OCI-LY1 (cell line): ENCODE results near the gene PTGDR.

Source experiments
- H2AFZ ChIP-seq: fragments of 200-600 bp; sonication (generic), shearing (Covaris generic); 2 replicates; pipeline ENCODE4 v1.6.0; 2014; ENCODE audit warnings: antibody characterized with exemption, mild to moderate bottlenecking, low read length
- H3F3A ChIP-seq: fragments of 200-600 bp; sonication (generic), shearing (Covaris generic); 2 replicates; pipeline ENCODE4 v1.6.0; 2014; ENCODE audit warnings: mild to moderate bottlenecking, antibody characterized with exemption, low read length, moderate library complexity; ENCODE audit not compliant: insufficient read depth
- H3K27ac ChIP-seq: fragments of 200-600 bp; sonication (generic); 2 replicates; pipeline ENCODE4 v1.5.1; 2014; ENCODE audit warnings: low read length, mixed run types, mild to moderate bottlenecking, low read depth; ENCODE audit not compliant: poor library complexity, severe bottlenecking
- H3K27me3 ChIP-seq: fragments of 200-600 bp; sonication (generic); 2 replicates; pipeline ENCODE4 v1.6.0; 2014; ENCODE audit warnings: antibody characterized with exemption, mild to moderate bottlenecking, low read length, moderate library complexity; ENCODE audit not compliant: insufficient read depth
- H3K36me3 ChIP-seq: fragments of 200-600 bp; sonication (generic); 2 replicates; pipeline ENCODE4 v1.6.1; 2014; ENCODE audit warnings: mild to moderate bottlenecking, antibody characterized with exemption, low read length, moderate library complexity, mixed read lengths; ENCODE audit not compliant: insufficient read depth
- H3K4me1 ChIP-seq: fragments of 200-600 bp; sonication (generic); 2 replicates; pipeline ENCODE4 v1.5.1; 2014; ENCODE audit warnings: mild to moderate bottlenecking, low read length, moderate library complexity; ENCODE audit not compliant: insufficient read depth, severe bottlenecking
- H3K4me2 ChIP-seq: fragments of 200-600 bp; sonication (generic), shearing (Covaris generic); 2 replicates; pipeline ENCODE4 v1.6.1; 2014; ENCODE audit warnings: low read length
- H3K4me3 ChIP-seq: fragments of 200-600 bp; sonication (generic); 2 replicates; pipeline ENCODE4 v1.5.1; 2014; ENCODE audit warnings: low read length, low read depth, mild to moderate bottlenecking, mixed read lengths; ENCODE audit not compliant: poor library complexity, severe bottlenecking
- H3K79me2 ChIP-seq: fragments of 200-600 bp; shearing (Covaris generic); 2 replicates; pipeline ENCODE4 v1.6.1; 2016; ENCODE audit warnings: mixed run types, low read length, mixed read lengths; ENCODE audit not compliant: insufficient read depth
- H3K9ac ChIP-seq: fragments of 200-600 bp; sonication (generic), shearing (Covaris generic); 2 replicates; pipeline ENCODE4 v1.6.1; 2014; ENCODE audit warnings: mild to moderate bottlenecking, low read length, mixed read lengths
- H3K9me2 ChIP-seq: fragments of 200-600 bp; sonication (generic), shearing (Covaris generic); 2 replicates; pipeline ENCODE4 v1.6.1; 2014; ENCODE audit warnings: low read depth, mild to moderate bottlenecking, low read length, mixed read lengths
- H3K9me3 ChIP-seq: fragments of 200-600 bp; shearing (Covaris generic); 2 replicates; pipeline ENCODE4 v1.6.1; 2014; ENCODE audit warnings: low read length, mixed read lengths
- H4K20me1 ChIP-seq: fragments of 200-600 bp; sonication (generic), shearing (Covaris generic); 2 replicates; pipeline ENCODE4 v1.6.0; 2016; ENCODE audit warnings: mild to moderate bottlenecking, low read length; ENCODE audit not compliant: insufficient read depth
- CTCF ChIP-seq: fragments of 200-600 bp; sonication (generic), shearing (Covaris generic); IDR thresholded peaks from 2 replicates; pipeline ENCODE4 v1.5.1; 2017; ENCODE audit warnings: mild to moderate bottlenecking, antibody characterized with exemption, low read length, moderate library complexity, mixed read lengths
- EZH2 ChIP-seq: fragments of 200-600 bp; sonication (generic), shearing (Covaris generic); IDR thresholded peaks from 2 replicates; pipeline ENCODE4 v1.8.0; 2017; ENCODE audit warnings: borderline replicate concordance, mixed run types, mild to moderate bottlenecking, antibody characterized with exemption, low read length, moderate library complexity, mixed read lengths

Gene PTGDR

GRCh38 chr14:52286661-52287649, 19.5 kb downstream of the PTGDR start:
- Histone ChIP-seq H3K4me3 (no peak overlapping the region), H3K9me2 (no peaks in the 10 kb centered on the region), H3F3A (no peaks in the 10 kb centered on the region), H3K79me2 (no peaks in the 10 kb centered on the region), H3K4me1 (no peaks in the 10 kb centered on the region), H4K20me1 (no peaks in the 10 kb centered on the region), H2AFZ (no peak overlapping the region), H3K27ac (no peak overlapping the region), H3K36me3 (no peaks in the 10 kb centered on the region), H3K9me3 (no peaks in the 10 kb centered on the region), H3K9ac (no peak overlapping the region), H3K27me3 (no peaks in the 10 kb centered on the region; the same call in 1 of the 2 replicates), H3K4me2 (no peak overlapping the region)
- TF ChIP-seq EZH2 (no peak), CTCF (no peak)

- no peaks in the 10 kb centered on the region for H3K36me3 ChIP-seq
- H3K4me2 ChIP-seq: no peak overlapping the region
- no peaks in the 10 kb centered on the region for H3K79me2 ChIP-seq
- H3K27me3 ChIP-seq: no peaks in the 10 kb centered on the region
- H3K4me1 ChIP-seq: no peaks in the 10 kb centered on the region
- H3K9ac ChIP-seq: no peak overlapping the region
- no peak overlapping the region for H3K4me3 ChIP-seq
- H4K20me1 ChIP-seq: no peaks in the 10 kb centered on the region
- no peaks in the 10 kb centered on the region for H3K9me3 ChIP-seq
- H3K27ac ChIP-seq: no peak overlapping the region
- H3K9me2 ChIP-seq: no peaks in the 10 kb centered on the region
- H2AFZ ChIP-seq: no peak overlapping the region
- TF ChIP-seq CTCF: no peak
- no peak for TF ChIP-seq EZH2
- no peaks in the 10 kb centered on the region for H3F3A ChIP-seq
These were observed 28.9 kb downstream of the PTGDR start for GRCh38 chr14:52296378-52296777.

GRCh38 chr14:52298795-52299194, 31.3 kb downstream of the PTGDR start:
- H3K27ac ChIP-seq: no peak overlapping the region
- no peaks in the 10 kb centered on the region for H3K9me3 ChIP-seq
- no peak overlapping the region for H3K4me2 ChIP-seq
- no peak overlapping the region for H3K4me3 ChIP-seq
- H3K36me3 ChIP-seq: no peaks in the 10 kb centered on the region
- no peaks in the 10 kb centered on the region for H3K27me3 ChIP-seq
- no peaks in the 10 kb centered on the region for H3K79me2 ChIP-seq
- H3F3A ChIP-seq: no peaks in the 10 kb centered on the region
- H4K20me1 ChIP-seq: no peaks in the 10 kb centered on the region
- H3K9ac ChIP-seq: no peak overlapping the region
- H2AFZ ChIP-seq: no peak overlapping the region
- no peaks in the 10 kb centered on the region for H3K4me1 ChIP-seq
- no peak for TF ChIP-seq CTCF
- no peak for TF ChIP-seq EZH2
- H3K9me2 ChIP-seq: no peaks in the 10 kb centered on the region
